Measurements from ENCODE around the gene TMEM42.

Gene TMEM42

GRCh38 chr3:44883999-44884431 is 22.3 kb downstream of the TMEM42 start:
- in situ Hi-C loops (cut with MboI; ENCODE audit: low sequenced_read_pairs, unreplicated experiment), result no loop called here
- no peak for TF ChIP-seq CTCF (IDR thresholded peaks at IDR 0.05; ENCODE audit: borderline replicate concordance, control extremely low read depth, extremely low read depth, insufficient read depth, missing control alignments)
- DNase-seq (ENCODE audit: low spot score), result no peak

GRCh38 chr3:44885618-44886017 is 23.9 kb downstream of the TMEM42 start:
- no peak for DNase-seq (ENCODE audit: low spot score)
- TF ChIP-seq CTCF (IDR thresholded peaks at IDR 0.05; ENCODE audit: borderline replicate concordance, control extremely low read depth, extremely low read depth, insufficient read depth, missing control alignments), result no peak
- in situ Hi-C loops (cut with MboI; ENCODE audit: low sequenced_read_pairs, unreplicated experiment), result no loop called here

GRCh38 chr3:44886561-44886960 is 24.8 kb downstream of the TMEM42 start:
- no peak for TF ChIP-seq CTCF (IDR thresholded peaks at IDR 0.05; ENCODE audit: borderline replicate concordance, control extremely low read depth, extremely low read depth, insufficient read depth, missing control alignments)
- no peak for DNase-seq (ENCODE audit: low spot score)
- in situ Hi-C loops (cut with MboI; ENCODE audit: low sequenced_read_pairs, unreplicated experiment), result no loop called here

DNA sequence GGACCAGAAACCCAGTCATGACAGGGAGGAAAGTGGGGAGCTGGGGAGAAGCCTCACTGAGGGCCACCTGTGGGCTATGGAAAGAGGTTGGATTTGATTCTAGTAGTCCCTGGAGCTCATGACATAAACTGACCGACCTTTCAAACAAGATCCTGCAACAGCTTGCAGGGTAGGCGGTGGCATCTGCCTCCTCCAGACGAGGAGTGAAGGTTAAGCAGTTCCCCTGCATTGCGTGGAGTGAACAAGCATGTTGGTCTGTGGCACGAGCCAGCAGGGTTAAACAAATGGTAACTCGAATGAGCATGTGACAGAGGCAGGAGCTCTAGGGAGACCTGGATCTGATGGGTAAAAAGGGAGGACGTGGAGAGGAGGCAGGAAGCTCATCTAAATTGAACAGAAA is 25.4 kb downstream of the TMEM42 start:
- no peak for DNase-seq (ENCODE audit: low spot score)
- in situ Hi-C loops (cut with MboI; ENCODE audit: low sequenced_read_pairs, unreplicated experiment), result no loop called here
- TF ChIP-seq CTCF (IDR thresholded peaks at IDR 0.05; ENCODE audit: borderline replicate concordance, control extremely low read depth, extremely low read depth, insufficient read depth, missing control alignments), result no peak

- no peak for DNase-seq (ENCODE audit: low spot score)
- TF ChIP-seq CTCF (IDR thresholded peaks at IDR 0.05; ENCODE audit: borderline replicate concordance, control extremely low read depth, extremely low read depth, insufficient read depth, missing control alignments), result no peak
- in situ Hi-C loops (cut with MboI; ENCODE audit: low sequenced_read_pairs, unreplicated experiment), result no loop called here
Observed at GRCh38 chr3:44890258-44890657, 28.5 kb downstream of the TMEM42 start.

- no peak for TF ChIP-seq CTCF (IDR thresholded peaks at IDR 0.05; ENCODE audit: borderline replicate concordance, control extremely low read depth, extremely low read depth, insufficient read depth, missing control alignments)
- in situ Hi-C loops (cut with MboI; ENCODE audit: low sequenced_read_pairs, unreplicated experiment), result no loop called here
Observed at GRCh38 chr3:44890852-44891251, 29.1 kb downstream of the TMEM42 start.

GRCh38 chr3:44892689-44893088 is 31.0 kb downstream of the TMEM42 start:
- DNase-seq (ENCODE audit: low spot score), result no peak
- no peak for TF ChIP-seq CTCF (IDR thresholded peaks at IDR 0.05; ENCODE audit: borderline replicate concordance, control extremely low read depth, extremely low read depth, insufficient read depth, missing control alignments)
- in situ Hi-C loops (cut with MboI; ENCODE audit: low sequenced_read_pairs, unreplicated experiment), result no loop called here

More at GRCh38 chr3:44890852-44891251, 29.1 kb downstream of the TMEM42 start:
- no peak for DNase-seq (ENCODE audit: low spot score)
